Progenitor cell of endocrine pancreas (in vitro differentiated cells): ENCODE measurements around the gene TLCD3A. TPM values are rescaled to one million over a fixed set of nuclear protein-coding genes. Genes with fewer than 3 reads are reported as not detected.

Source experiments
- DNase-seq: peaks from one replicate; pipeline ENCODE4 v3.0.0; 2021; ENCODE audit warnings: low spot score; ENCODE audit not compliant: unreplicated experiment
- H3K27ac Mint-ChIP-seq: 2 replicates; pipeline ENCODE4 v1.8.0; 2021; ENCODE audit warnings: mild to moderate bottlenecking, moderate library complexity, mixed read lengths
- H3K27me3 Mint-ChIP-seq: 2 replicates; pipeline ENCODE4 v1.8.0; 2021; ENCODE audit warnings: mixed read lengths
- H3K36me3 Mint-ChIP-seq: 2 replicates; pipeline ENCODE4 v1.8.0; 2022; ENCODE audit warnings: mixed read lengths; ENCODE audit not compliant: insufficient read depth
- H3K4me1 Mint-ChIP-seq: 2 replicates; pipeline ENCODE4 v1.8.0; 2021; ENCODE audit warnings: low read depth, mixed read lengths
- H3K4me3 Mint-ChIP-seq: 2 replicates; pipeline ENCODE4 v1.8.0; 2021; ENCODE audit warnings: low read depth, mild to moderate bottlenecking, moderate library complexity, mixed read lengths
- H3K9me3 Mint-ChIP-seq: 2 replicates; pipeline ENCODE4 v1.8.0; 2021; ENCODE audit warnings: low read depth, mixed read lengths
- total RNA-seq: library from RNA; stranded (reverse); gene quantifications from 2 replicates; pipeline ENCODE4 v1.2.1, GENCODE V29; 2021
- TF ChIP-seq, protein P1 (sequence below): fragments of 200-600 bp; sonication (generic); IDR thresholded peaks from one replicate; pipeline ENCODE4 v1.5.0; 2021; ENCODE audit warnings: antibody characterized with exemption, mild to moderate bottlenecking; ENCODE audit not compliant: unreplicated experiment

The TLCD3A gene
- total RNA-seq, 1 donor from 2014 or later: 27.2 TPM

DNA sequence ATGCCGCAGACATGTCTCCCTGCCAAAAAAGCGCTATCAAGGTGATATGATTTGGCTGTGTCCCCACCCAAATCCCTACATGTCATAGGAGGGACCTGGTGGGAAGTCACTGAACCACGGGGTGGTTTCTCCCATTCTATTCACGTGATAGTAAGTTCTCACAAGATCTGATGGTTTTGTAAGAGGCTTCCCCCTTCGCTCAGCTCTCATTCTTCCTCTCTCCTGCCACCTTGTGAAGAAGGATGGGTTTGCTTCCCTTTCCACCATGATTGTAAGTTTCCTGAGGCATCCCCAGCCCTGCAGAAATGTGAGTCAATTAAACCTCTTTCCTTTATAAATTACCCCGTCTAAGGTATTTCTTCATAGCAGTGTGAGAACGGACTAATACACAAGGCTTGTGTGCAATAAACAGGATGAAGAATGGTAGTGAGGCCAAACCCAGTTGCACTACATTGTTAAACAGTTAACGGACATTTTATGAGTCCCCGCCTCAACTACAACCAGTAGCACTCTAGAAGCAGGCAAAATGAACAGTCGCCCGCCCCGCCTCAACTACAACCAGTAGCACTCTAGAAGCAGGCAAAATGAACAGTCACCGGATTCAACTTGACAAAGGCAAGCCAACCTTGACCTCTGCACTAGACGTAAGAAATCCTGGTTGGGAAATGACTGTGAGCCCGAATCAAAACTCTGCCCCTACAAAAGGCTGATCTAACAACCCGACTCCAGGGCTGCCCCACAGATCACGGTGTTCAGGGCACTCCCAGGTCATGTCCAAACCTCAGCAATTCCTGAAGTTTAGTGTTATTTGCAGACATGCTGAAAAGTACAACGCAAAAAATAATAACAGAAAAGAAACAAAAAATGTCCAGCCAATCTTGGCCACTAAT, 44.1 kb upstream of the TLCD3A start:
- Mint-ChIP-seq H3K4me1 (no peaks in the 10 kb centered on the region), H3K9me3 (no peaks in the 10 kb centered on the region), H3K36me3 (peaks cover 14% of the 10 kb centered on the region), H3K27ac (no peak overlapping the region), H3K27me3 (no peaks in the 10 kb centered on the region), H3K4me3 (no peak overlapping the region)
- TF ChIP-seq, protein P1, sequence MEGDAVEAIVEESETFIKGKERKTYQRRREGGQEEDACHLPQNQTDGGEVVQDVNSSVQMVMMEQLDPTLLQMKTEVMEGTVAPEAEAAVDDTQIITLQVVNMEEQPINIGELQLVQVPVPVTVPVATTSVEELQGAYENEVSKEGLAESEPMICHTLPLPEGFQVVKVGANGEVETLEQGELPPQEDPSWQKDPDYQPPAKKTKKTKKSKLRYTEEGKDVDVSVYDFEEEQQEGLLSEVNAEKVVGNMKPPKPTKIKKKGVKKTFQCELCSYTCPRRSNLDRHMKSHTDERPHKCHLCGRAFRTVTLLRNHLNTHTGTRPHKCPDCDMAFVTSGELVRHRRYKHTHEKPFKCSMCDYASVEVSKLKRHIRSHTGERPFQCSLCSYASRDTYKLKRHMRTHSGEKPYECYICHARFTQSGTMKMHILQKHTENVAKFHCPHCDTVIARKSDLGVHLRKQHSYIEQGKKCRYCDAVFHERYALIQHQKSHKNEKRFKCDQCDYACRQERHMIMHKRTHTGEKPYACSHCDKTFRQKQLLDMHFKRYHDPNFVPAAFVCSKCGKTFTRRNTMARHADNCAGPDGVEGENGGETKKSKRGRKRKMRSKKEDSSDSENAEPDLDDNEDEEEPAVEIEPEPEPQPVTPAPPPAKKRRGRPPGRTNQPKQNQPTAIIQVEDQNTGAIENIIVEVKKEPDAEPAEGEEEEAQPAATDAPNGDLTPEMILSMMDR: peak; percentile 35
- DNase-seq: no peak

DNA sequence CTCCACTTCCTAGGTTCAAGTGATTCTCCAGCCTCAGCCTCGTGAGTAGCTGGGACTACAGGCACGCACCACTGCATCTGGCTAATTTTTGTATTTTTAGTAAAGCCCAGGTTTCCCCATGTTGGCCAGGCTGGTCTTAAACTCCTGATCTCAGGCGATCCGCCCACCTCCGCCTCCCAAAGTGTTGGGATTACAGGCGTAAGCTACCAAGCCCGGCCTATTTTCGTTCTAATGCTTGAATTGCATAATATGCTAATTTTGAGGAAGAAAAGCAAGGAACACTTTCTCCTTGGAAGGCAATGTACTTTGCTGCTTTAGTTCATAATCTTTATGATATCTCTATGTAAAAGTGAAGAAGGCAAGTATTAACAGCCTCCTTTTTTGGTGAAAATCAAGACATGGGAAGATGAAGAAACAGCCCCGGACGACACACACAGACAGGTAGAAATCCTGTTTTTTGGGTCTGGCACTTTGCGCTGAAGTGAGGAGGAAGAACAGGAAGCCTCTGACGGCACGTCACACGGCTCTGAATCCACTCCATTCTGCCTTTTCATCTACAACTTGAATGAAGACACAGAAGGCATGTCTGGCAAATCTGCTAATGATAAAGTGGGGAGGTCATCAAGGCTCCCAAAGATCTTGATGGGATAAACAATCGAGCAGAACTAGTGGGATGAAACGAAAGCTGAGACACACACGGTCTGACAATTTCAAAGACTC, 42.7 kb upstream of the TLCD3A start:
- H3K4me3 Mint-ChIP-seq: no peak overlapping the region
- H3K9me3 Mint-ChIP-seq: no peaks in the 10 kb centered on the region
- no peaks in the 10 kb centered on the region for H3K4me1 Mint-ChIP-seq
- H3K27me3 Mint-ChIP-seq: no peaks in the 10 kb centered on the region
- TF ChIP-seq, protein P1: no peak
- DNase-seq: no peak
- H3K27ac Mint-ChIP-seq: peak overlapping the region; percentile 13
- peaks cover 13% of the 10 kb centered on the region for H3K36me3 Mint-ChIP-seq

DNA sequence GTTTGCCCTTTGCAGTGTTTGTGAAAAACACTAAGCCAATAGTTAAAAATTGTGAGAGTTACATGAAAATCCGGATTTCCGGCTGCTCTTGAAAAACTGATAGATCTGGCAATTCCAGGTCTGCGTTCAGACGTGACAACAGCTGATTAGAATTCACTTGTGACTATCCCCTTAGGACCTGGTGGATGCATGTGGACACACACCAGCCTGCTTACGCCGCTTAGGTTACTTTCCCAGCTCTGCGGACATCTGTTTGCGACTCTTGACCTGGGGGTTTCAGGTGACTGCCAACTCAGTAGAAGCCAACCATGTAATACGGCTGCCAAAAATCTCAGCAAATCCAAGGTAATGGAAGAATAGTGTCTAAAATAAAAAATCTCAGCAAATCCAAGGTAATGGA, 42.0 kb upstream of the TLCD3A start:
- DNase-seq: no peak
- H3K27me3 Mint-ChIP-seq: no peaks in the 10 kb centered on the region
- peak overlapping the region; percentile 21 for H3K27ac Mint-ChIP-seq
- TF ChIP-seq, protein P1: no peak
- no peak overlapping the region for H3K4me3 Mint-ChIP-seq
- peaks cover 13% of the 10 kb centered on the region for H3K36me3 Mint-ChIP-seq
- no peaks in the 10 kb centered on the region for H3K9me3 Mint-ChIP-seq
- no peaks in the 10 kb centered on the region for H3K4me1 Mint-ChIP-seq

DNA sequence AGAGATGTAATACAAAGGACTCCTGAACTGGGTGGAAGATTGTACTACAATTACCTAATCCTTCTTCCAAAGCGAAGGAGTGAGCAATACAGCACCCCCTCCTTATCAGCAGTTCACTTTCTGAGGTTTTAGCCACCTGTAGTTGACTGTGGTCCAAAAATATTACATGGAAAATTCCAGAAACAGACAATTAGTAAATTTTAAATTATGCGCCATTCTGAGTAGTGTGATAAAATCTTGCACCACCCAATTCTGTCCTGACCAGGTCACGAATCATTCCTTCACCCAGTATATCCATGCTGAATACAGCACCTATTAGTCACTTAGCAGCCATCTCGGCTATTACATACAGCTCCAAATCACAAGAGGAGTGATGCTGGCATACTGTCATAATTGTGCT, 41.0 kb upstream of the TLCD3A start:
- no peaks in the 10 kb centered on the region for H3K4me1 Mint-ChIP-seq
- no peaks in the 10 kb centered on the region for H3K27me3 Mint-ChIP-seq

DNA sequence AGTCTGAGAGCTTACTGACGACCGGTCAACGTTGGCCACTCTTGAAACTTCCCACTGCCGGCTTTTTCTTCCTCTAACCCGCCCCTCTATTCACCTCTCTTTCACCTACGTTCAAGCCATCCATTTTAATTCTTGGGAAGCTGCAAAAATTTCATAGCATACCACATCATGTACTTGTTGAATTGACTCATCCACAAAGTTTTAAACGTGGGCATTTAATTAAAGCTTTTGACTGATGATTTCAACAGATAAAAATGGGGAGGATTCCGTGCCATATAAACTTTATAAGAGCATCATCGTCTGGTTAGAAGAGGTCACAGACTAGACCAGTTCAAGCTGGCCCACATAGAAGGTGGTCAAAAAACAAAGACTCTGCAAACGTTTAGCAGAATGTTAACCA, 40.3 kb upstream of the TLCD3A start:
- Mint-ChIP-seq H3K9me3 (no peaks in the 10 kb centered on the region), H3K4me1 (no peaks in the 10 kb centered on the region), H3K36me3 (peaks cover 15% of the 10 kb centered on the region), H3K27me3 (no peaks in the 10 kb centered on the region), H3K4me3 (no peak overlapping the region), H3K27ac (no peak overlapping the region)
- TF ChIP-seq, protein P1: no peak
- no peak for DNase-seq

More for the DNA sequence above, 41.0 kb upstream of the TLCD3A start:
- Mint-ChIP-seq H3K27ac (no peak overlapping the region), H3K4me3 (no peak overlapping the region), H3K9me3 (no peaks in the 10 kb centered on the region), H3K36me3 (peaks cover 14% of the 10 kb centered on the region)
- TF ChIP-seq, protein P1: no peak
- DNase-seq: no peak
